Suprapubic skin (tissue), 4 donors: ENCODE results near the gene TINAGL1. TPM values are rescaled to one million over a fixed set of nuclear protein-coding genes. Genes with fewer than 3 reads are reported as not detected.
A peak's percentile ranks its signal among the peaks of the same experiment; 100 is the strongest.

Source experiments
- DNase-seq, 2 donors: peaks; one replicate each; pipeline ENCODE4 v3.0.0-alpha.2; 2019; ENCODE audit warnings: low spot score in 2 of 2
- H3K27ac ChIP-seq: fragments of 200-600 bp; sonication (generic); one replicate; pipeline ENCODE4 v1.5.1; 2019
- H3K27me3 ChIP-seq: fragments of 200-600 bp; sonication (generic); one replicate; pipeline ENCODE4 v1.5.1; 2019
- H3K36me3 ChIP-seq: fragments of 200-600 bp; sonication (generic); one replicate; pipeline ENCODE4 v1.5.1; 2019
- H3K4me1 ChIP-seq: fragments of 200-600 bp; sonication (generic); one replicate; pipeline ENCODE4 v1.5.1; 2019
- H3K4me3 ChIP-seq: fragments of 200-600 bp; sonication (generic); one replicate; pipeline ENCODE4 v1.5.1; 2019; ENCODE audit warnings: mild to moderate bottlenecking
- H3K9me3 ChIP-seq: fragments of 200-600 bp; sonication (generic); one replicate; pipeline ENCODE4 v1.5.1; 2019
- EP300 ChIP-seq: sonication (generic); formaldehyde crosslinking; IDR thresholded peaks from one replicate; pipeline ENCODE4 v1.6.1; 2017; ENCODE audit warnings: antibody characterized with exemption
- POLR2A ChIP-seq, 2 donors: fragments of 450-650 bp; IDR thresholded peaks; one replicate each; pipeline ENCODE4 v1.6.1; 2017; ENCODE audit warnings: antibody characterized with exemption in 2 of 2, mild to moderate bottlenecking in 2 of 2, moderate library complexity in 2 of 2
- POLR2AphosphoS5 ChIP-seq, 3 donors: sonication (generic); formaldehyde crosslinking; IDR thresholded peaks; one replicate each; pipeline ENCODE4 v1.6.1; 2017; ENCODE audit warnings: antibody characterized with exemption in 3 of 3
- WGBS: methylation state at CpG from one replicate; pipeline ENCODE4 v1.1.5; 2018; 5-methylcytosine and 5-hydroxymethylcytosine counted together
- total RNA-seq, 4 donors: library from RNA; depleted of rRNA; stranded (reverse); fragments of >200 nt; gene quantifications; one replicate each; pipeline ENCODE4 v1.1.0, GENCODE V29; 2016
- TF ChIP-seq, protein P1 (sequence below), 2 donors: fragments of 200-600 bp in 1 of 2; fragments of 450-650 bp in 1 of 2; sonication (generic) in 1 of 2; IDR thresholded peaks; one replicate each; pipeline ENCODE4 v1.5.1; 2016 to 2019; ENCODE audit warnings: antibody characterized with exemption in 2 of 2, mild to moderate bottlenecking in 1 of 2, moderate library complexity in 1 of 2

TINAGL1 gene
- total RNA-seq, 4 donors from 2014 or later, result 40.1 to 78.5 (median 64.0) TPM

DNA sequence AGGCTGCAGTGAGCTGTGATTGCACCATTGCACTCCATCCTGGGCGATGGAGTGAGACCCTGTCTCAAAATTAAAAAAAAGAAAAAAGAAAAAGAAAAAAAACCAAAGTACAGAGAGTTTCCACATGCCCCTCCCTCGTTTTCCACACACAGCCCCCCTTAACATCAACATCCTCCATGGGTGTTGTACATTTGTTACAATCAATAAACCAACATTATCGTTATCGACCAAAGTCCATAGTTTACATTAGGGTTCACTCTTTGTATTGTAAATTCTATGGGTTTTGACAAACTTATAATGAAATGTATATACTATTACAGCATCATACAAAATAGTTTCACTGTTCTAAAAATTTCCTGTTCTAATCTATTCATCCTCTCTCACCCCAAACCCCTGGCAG lies 15.9 kb upstream of the TINAGL1 start:
- Histone ChIP-seq H3K27ac (no peak overlapping the region), H3K36me3 (no peaks in the 10 kb centered on the region), H3K27me3 (peaks cover 7% of the 10 kb centered on the region), H3K4me3 (no peak overlapping the region), H3K9me3 (no peaks in the 10 kb centered on the region), H3K4me1 (peaks cover 4% of the 10 kb centered on the region)
- DNase-seq, result no peak
- 88% methylated on average over 4 of the region's 4 CpGs for WGBS
- TF ChIP-seq POLR2AphosphoS5 (IDR thresholded peaks at IDR 0.05) (no peak), EP300 (no peak), POLR2A (IDR thresholded peaks at IDR 0.05) (no peak)

DNA sequence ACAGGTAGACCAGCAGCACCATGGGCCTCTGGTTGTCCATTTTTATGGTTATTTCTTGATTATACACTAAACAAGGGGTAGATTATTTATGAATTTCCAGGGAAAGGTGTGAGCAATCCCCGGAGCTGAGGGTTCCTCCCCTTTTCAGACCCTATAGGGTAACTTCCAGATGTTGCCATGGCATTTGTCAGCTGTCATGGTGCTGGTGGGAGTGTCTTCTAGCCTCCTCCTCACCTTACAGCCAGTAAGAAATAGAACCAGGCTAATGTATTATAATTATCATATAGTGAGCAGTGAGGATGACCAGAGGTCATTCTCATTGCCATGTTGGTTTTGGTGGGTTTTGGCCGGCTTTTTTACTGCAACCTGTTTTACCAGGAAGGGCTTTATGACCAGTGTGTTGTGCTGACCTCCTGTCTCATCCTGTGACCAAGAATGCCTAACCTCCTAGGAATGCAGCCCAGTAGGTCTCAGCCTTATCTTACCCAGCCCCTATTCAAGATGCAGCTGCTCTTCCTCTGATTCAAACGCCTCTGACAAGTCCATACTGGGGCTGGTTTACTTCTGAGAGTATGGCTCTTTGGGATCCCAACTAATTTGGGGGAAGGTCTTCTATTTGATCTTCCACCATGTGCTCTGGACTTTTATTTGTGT lies 13.5 kb upstream of the TINAGL1 start:
- no peaks in the 10 kb centered on the region for H3K9me3 ChIP-seq

DNA sequence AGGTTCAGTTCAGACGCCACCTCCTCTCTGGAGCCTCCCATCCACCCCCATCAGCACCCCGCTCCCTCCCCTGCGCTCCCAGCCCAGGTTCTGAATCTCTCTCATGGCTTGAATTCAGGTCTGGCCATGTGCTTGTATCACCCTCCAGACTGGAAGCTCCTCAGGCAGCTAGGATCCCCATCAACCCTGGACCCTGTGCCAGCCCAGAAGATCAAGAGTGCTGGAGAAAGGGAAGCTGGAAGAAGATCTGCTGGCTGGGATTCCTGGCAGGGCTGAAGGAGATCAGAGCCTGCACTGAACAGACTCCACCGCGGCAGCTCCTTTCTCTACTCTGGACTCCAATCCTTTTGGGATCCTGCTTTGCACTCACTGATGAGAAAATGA lies 11.7 kb upstream of the TINAGL1 start:
- peak in 1 of 2 donors; percentile 61 for DNase-seq
- no peaks in the 10 kb centered on the region for H3K27me3 ChIP-seq
- WGBS, result 46% methylated on average over 5 of the region's 5 CpGs
- H3K4me1 ChIP-seq, result peaks cover 4% of the 10 kb centered on the region
- no peak overlapping the region for H3K27ac ChIP-seq
- no peaks in the 10 kb centered on the region for H3K36me3 ChIP-seq
- no peak for TF ChIP-seq POLR2A (IDR thresholded peaks at IDR 0.05)
- TF ChIP-seq, protein P1, sequence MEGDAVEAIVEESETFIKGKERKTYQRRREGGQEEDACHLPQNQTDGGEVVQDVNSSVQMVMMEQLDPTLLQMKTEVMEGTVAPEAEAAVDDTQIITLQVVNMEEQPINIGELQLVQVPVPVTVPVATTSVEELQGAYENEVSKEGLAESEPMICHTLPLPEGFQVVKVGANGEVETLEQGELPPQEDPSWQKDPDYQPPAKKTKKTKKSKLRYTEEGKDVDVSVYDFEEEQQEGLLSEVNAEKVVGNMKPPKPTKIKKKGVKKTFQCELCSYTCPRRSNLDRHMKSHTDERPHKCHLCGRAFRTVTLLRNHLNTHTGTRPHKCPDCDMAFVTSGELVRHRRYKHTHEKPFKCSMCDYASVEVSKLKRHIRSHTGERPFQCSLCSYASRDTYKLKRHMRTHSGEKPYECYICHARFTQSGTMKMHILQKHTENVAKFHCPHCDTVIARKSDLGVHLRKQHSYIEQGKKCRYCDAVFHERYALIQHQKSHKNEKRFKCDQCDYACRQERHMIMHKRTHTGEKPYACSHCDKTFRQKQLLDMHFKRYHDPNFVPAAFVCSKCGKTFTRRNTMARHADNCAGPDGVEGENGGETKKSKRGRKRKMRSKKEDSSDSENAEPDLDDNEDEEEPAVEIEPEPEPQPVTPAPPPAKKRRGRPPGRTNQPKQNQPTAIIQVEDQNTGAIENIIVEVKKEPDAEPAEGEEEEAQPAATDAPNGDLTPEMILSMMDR (IDR thresholded peaks at IDR 0.05), result no peak
- TF ChIP-seq POLR2AphosphoS5 (IDR thresholded peaks at IDR 0.05), result no peak
- no peak for TF ChIP-seq EP300
- H3K9me3 ChIP-seq, result no peaks in the 10 kb centered on the region
- H3K4me3 ChIP-seq, result no peak overlapping the region

More for the DNA sequence above, 13.5 kb upstream of the TINAGL1 start:
- Histone ChIP-seq H3K4me3 (no peak overlapping the region), H3K27me3 (peaks cover 4% of the 10 kb centered on the region), H3K4me1 (peaks cover 4% of the 10 kb centered on the region), H3K27ac (no peak overlapping the region), H3K36me3 (no peaks in the 10 kb centered on the region)
- 38% methylated on average over 3 of the region's 3 CpGs for WGBS
- TF ChIP-seq POLR2AphosphoS5 (IDR thresholded peaks at IDR 0.05), result no peak
- TF ChIP-seq POLR2A (IDR thresholded peaks at IDR 0.05), result no peak
- TF ChIP-seq EP300, result no peak
- TF ChIP-seq, protein P1 (IDR thresholded peaks at IDR 0.05), result no peak
- DNase-seq, result no peak

DNA sequence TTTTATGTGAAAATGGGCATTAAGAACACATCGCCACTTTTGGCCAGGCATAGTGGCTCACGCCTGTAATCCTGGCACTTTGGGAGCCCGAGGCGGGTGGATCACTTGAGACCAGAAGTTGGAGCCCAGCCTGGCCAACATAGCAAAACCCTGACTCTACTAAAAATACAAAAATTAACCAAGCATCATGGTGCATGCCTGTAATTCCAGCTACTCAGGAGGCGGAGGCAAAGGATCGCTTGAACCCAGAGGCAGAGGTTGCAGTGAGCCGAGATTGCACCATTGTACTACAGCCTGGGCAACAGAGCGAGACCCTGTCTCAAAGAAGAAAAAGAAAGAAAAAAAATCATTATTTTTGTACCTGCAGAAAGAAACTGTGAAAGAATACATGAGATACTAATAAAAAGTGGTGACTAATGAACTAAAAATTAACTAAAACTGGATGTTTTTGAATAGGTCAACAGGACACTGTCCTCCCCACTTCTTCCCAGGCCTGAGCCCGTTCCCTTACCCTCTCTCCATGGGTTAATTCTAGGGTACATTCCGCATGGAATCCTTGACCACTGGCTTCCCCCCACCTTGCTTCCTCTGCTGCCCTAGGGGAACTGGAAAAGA lies 8.3 kb upstream of the TINAGL1 start:
- no peak overlapping the region for H3K4me3 ChIP-seq
- no peaks in the 10 kb centered on the region for H3K9me3 ChIP-seq
- H3K27me3 ChIP-seq, result no peaks in the 10 kb centered on the region
- H3K36me3 ChIP-seq, result no peaks in the 10 kb centered on the region
- DNase-seq, result peak in 1 of 2 donors; percentile 61
- no peak overlapping the region for H3K27ac ChIP-seq
- no peak for TF ChIP-seq EP300
- no peak for TF ChIP-seq POLR2A (IDR thresholded peaks at IDR 0.05)
- TF ChIP-seq POLR2AphosphoS5 (IDR thresholded peaks at IDR 0.05), result no peak
- TF ChIP-seq, protein P1 (IDR thresholded peaks at IDR 0.05), result no peak
- peaks cover 13% of the 10 kb centered on the region for H3K4me1 ChIP-seq
- WGBS, result 68% methylated on average over 10 of the region's 10 CpGs

DNA sequence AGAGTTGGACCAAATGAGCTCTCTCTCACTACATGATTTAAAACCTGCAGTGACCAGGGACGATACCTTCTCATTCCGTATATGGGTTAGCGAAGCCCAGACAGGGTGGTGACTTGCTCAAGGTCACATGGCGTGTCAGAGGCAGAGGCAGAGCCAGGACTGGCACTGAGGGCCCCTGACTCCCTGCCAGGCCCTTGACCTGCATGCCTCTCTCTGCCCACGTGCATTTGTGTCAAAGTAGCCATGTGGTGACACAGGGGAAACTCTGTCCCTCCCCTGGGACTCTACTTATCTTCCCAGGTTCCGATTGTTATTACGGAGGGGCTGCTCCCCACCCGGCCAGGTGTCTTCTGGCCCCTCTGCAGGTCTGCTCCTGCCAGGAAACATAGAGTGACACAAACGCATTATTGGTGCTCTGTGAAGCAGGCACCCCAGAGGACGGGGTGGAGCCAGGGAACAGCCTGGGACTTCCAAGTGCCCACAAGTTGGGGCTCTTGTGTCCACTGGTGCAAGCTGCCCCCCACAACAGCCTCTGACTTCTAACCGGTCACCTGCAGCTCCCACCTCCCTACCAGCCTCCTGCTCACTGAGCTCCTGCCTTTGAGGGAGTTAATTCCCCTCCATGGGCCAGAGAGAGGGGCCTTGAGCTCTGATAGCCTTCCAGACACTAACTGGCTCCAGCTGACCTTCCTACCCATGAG lies 7.3 kb upstream of the TINAGL1 start:
- TF ChIP-seq POLR2A (IDR thresholded peaks at IDR 0.05), result no peak
- TF ChIP-seq EP300, result no peak
- TF ChIP-seq POLR2AphosphoS5 (IDR thresholded peaks at IDR 0.05), result no peak
- TF ChIP-seq, protein P1 (IDR thresholded peaks at IDR 0.05), result no peak
- no peaks in the 10 kb centered on the region for H3K9me3 ChIP-seq
- peaks cover 23% of the 10 kb centered on the region for H3K4me1 ChIP-seq
- DNase-seq, result peak in 1 of 2 donors; percentile 60
- no peaks in the 10 kb centered on the region for H3K36me3 ChIP-seq
- H3K27me3 ChIP-seq, result no peaks in the 10 kb centered on the region
- WGBS, result 81% methylated on average over 8 of the region's 11 CpGs
- no peak overlapping the region for H3K27ac ChIP-seq
- H3K4me3 ChIP-seq, result no peak overlapping the region
